HG02938 (cell line): ENCODE data around the gene KCNMA1.

Experiments
- ATAC-seq: cut with Tn5 transposase; IDR thresholded peaks from one replicate; pipeline ENCODE4 v1.9.1; 2021; ENCODE audit warnings: mild to moderate bottlenecking, moderate library complexity; ENCODE audit not compliant: unreplicated experiment

Gene KCNMA1

GRCh38 chr10:76901701-76902100, 735.9 kb downstream of the KCNMA1 start:
- ATAC-seq = no peak

DNA sequence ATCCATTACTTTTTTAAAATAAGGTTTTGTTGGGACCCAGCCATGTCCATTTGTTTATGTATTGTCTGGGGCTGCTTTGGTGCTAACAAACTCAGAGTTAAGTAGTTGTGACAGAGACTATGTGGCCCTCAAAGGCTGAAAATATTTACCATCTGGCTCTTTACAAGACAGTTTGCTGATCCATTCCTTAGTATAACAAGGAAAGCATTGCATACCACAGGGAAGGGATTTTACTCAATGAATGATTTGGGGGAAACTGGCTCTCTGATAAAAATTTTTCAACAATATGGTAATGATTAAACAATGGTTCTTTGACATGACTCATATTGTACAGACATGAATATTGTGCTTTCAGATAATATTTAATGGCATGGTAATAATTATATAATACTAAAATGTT, 738.1 kb downstream of the KCNMA1 start:
- ATAC-seq = no peak

- no peak for ATAC-seq
Measured at GRCh38 chr10:76892766-76893479, 744.7 kb downstream of the KCNMA1 start.

DNA sequence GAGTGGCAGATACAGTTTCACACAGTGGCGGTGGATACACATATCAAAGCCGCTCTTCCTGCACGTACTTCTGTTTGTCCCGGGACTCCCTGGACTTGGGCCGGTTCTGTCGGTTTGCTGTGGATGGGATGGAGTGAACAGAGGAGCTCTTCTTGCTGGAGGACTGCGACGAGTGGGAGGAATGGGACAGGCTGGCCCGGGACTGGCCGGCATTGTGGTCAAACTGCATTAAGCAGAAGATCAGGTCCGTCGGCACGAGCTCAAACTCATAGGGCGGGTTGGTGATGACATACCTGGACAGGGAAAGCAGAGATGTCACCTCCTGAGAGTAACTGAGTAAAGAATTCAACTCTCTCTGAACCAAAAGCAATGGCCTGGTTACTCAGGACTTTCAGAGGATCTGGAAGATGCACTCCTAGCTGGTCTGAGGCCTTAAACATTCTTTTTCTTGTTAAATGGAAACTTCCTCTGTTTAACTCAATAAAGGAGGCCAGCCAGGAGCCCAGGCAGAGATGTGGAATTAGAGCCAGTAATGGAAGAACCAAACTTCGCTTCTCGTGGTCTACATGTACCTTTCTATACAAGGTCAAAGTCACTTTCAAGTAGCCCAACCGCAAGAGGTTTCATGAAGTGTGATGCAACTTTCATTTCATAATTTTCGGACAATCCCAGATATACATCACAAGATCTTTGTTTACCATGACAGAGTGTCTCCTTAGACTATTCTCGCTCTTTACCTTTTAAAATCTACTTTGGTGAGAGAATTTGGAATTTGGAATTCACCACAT, 750.2 kb downstream of the KCNMA1 start:
- ATAC-seq = no peak

DNA sequence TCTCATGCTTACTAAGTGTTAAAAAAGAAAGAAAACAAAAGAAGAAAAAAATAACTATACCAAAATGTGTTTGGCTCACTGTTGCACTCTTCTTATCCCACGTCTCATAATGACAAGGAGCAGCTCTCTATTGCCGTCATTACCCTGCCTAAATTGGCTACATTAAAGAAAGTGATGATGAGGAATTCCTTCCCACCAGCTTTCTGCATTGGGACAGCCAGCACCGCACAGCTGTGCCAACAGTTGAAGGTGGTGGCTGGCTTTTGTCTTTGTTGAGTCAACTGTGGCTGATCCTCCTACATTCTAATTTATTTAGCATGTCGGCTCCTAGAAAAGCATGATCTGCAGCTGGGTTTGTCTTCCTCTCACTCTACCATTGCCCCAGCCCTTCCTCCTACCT, 751.8 kb downstream of the KCNMA1 start:
- ATAC-seq = no peak

- ATAC-seq = no peak
Measured at GRCh38 chr10:76884673-76885275, 752.8 kb downstream of the KCNMA1 start.

- ATAC-seq = no peak
Measured at GRCh38 chr10:76883596-76883995, 754.0 kb downstream of the KCNMA1 start.

DNA sequence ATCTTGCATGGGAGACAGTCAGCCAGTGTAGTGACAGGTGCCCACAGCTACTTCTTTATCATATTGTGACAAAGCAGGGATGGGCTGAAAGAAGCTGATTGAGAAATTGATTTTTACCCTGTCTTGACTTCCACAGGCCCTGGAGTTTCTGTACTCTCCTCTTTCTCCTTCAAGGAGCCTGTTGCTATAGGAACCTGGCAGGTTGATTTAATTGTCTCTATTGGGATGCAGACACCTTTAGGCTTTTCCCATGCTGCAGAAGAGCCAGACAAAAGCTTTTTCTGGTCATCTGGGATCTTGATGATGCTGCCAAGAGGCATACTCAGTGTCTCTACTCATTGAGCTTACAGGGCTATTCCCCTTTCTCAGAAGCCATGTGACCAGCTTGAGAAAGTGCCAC, 754.8 kb downstream of the KCNMA1 start:
- ATAC-seq = no peak

GRCh38 chr10:76882245-76882644, 755.4 kb downstream of the KCNMA1 start:
- ATAC-seq = peak; percentile 39

DNA sequence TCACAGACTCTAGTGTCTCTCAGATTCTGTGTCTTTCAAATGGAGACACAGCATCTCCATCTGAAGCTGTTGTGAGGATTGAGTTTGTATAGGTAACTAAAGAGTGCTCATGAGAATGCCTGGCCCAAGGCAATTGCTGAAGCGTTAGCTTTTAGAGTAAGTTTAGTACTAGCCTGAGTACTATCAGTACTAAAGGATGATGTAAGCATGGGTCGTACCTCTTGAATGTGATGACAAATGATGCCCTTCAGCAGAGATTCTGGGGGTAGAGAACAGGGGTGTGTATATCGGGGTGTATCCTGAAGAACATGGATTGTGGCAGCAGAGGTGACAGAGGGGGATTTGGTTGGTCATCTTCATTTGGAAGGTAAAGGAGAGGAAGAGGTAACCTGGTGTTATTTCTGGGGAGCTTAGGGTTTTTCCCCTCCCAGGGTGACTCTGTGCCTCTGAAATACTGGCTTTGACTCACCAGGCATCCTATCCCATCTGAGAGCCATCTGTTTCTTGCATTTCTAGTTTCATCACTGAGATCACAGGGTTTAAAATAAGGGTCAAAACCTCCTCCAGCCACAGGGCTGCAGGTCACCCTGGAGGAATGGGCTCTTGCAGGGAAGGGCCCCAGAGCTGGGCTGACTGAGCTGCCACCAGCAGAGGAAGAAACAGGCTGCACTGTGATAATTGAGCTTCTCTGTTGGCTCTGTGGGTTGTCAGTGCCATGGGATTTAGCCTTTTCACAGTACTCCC, 756.0 kb downstream of the KCNMA1 start:
- peak; percentile 76 for ATAC-seq

DNA sequence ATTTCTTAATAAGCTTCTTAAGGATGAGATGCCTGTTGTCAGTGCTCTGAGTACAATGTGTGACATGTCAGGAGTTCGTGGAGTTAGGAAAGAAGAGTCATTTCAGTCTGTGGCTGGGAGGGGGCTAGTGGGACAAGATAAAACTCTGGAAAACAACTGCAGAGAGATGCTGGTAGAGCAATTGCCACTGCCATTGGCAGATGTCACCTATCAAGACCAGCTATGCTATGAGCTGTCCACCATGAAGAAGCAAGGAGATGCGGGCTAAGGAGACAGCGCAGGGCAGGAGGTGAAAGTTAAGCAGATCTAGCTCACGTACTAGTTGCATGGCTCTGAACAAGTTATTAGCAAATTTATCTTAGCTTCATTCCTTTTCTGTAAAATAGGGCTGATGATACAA, 756.7 kb downstream of the KCNMA1 start:
- ATAC-seq = no peak

DNA sequence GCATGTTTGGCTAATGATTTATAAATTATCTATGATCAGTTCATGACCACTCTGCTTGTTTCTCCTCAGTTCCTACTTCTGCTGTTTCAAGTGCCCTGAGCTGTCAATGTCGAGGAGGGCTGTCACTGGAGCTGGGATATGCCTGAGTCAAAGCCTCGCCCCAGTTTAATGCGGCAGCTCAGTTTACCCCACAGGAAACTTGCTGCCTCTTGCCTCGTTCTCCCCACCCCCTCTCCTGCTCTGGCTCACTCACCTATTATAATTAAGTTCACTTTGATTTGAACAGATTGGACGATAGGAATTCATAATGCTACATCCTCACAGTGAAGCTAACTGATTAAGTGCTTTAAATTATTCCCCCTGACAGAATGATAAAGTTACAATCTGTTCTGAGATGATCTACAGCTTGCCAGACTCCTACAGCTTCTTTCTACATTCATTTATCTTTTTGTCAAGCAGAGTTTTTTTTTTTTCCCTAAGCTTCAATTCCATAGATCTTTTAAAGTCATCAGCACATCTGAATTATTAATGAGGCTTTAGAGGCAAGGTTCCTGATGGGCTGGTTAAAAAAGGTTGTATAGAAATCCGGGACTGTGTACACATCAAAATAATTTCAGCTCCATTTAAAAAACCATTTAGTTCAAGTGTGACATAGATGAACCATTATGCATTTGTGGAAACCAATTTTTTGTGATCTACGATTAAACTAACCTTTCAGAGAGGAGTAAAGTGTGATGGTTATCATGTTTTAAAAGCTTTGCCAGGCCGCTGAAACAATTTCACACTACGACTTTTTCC, 758.3 kb downstream of the KCNMA1 start:
- ATAC-seq = no peak

- no peak for ATAC-seq
Measured at GRCh38 chr10:76878514-76878913, 759.1 kb downstream of the KCNMA1 start.

DNA sequence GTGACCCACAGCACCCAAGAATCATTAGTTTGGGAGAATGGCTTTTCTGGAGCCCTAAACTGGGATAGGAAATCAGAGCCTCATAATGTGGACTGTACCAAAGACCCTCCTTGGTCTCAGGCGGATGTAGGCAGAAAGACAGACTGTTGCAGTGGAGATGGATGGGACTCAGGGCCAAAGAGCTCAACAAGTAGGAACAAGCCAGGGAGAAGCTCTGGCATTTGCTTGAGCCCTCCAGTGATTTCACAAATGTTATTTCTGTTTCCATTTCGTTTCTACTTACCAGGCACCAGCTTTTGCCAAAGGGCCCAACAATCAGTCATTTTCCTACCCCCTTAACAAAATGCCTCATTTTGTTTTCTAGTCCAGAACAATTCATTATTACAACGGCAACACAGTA, 762.7 kb downstream of the KCNMA1 start:
- no peak for ATAC-seq

GRCh38 chr10:76874176-76874575, 763.4 kb downstream of the KCNMA1 start:
- no peak for ATAC-seq

- no peak for ATAC-seq
Measured at GRCh38 chr10:76871697-76872295, 765.8 kb downstream of the KCNMA1 start.

DNA sequence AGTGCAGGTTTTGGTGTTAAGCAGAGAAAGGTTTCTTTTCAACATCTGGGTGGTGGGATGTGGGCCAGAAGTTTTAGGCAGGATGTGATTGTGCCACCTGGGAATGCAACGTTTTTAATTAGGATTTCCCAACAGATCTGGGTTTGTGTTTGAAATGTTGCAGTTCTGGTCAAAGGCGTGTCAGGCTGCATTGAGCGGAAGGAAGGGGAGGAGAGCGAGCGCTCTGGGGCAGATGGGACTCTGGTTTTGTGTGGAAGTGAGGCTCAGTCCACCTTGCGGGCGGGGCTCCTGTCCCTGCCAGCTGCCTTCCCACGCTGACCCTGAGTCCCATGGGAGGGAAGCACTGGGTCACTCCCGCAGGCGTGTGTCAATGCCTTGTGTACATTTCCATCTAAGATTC, 767.7 kb downstream of the KCNMA1 start:
- ATAC-seq = no peak

- ATAC-seq = no peak
Measured at GRCh38 chr10:76868098-76868977, 769.3 kb downstream of the KCNMA1 start.
